SK-N-MC (cell line): ENCODE results near the gene ADAM10.

Experiments
- EZH2 ChIP-seq: fragments of 200-600 bp; sonication (generic); IDR thresholded peaks from one replicate; pipeline ENCODE4 v1.6.1; 2017; ENCODE audit warnings: antibody characterized with exemption
- FOXP2 ChIP-seq: optimal IDR thresholded peaks from 2 replicates; pipeline ENCODE3; 2011; ENCODE audit warnings: mild to moderate bottlenecking, moderate library complexity; ENCODE audit not compliant: insufficient read depth; ENCODE audit errors: extremely low read length, control extremely low read depth
- POLR2AphosphoS5 ChIP-seq: IDR thresholded peaks from 2 replicates; pipeline ENCODE4 v1.6.1; 2012; ENCODE audit warnings: mild to moderate bottlenecking, low read depth, low read length, borderline replicate concordance

DNA sequence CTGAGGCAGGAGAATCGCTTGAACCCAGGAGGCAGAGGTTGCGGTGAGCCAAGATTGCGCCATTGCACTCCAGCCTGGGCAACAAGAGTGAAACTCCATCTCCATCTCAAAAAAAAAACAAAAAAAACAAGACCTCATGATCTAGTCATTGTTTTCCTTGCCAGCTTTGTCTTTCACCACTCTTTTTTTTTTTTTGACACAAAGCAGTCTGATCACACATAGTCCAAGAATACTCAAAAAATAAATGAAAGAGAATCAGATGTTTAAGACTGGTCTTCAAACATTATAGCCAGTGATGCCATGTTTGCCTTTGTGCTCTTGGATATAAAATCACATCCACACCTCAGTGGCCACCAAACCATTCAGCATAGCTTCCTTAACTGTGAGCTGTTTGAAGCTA is 5.8 kb upstream of the ADAM10 start:
- TF ChIP-seq EZH2 = no peak
- TF ChIP-seq POLR2AphosphoS5 = no peak
- TF ChIP-seq FOXP2 = no peak
